ENCODE data around the gene ARHGEF4. TPM values are rescaled to one million over a fixed set of nuclear protein-coding genes. Genes with fewer than 3 reads are reported as not detected.

Gene ARHGEF4
- polyA plus RNA-seq, 1 donor (not counting 4 experiments of a cell fraction or from before 2014, with no cell fraction given) = 22.6 TPM

- Histone ChIP-seq H3K9ac (ENCODE audit: control insufficient read depth, extremely low read depth, insufficient read depth, low read length) (no peak overlapping the region), H3K27ac (ENCODE audit: control insufficient read depth, insufficient read depth, low read length) (no peak overlapping the region), H3K4me2 (ENCODE audit: control insufficient read depth, extremely low read depth, insufficient read depth, low read depth, low read length) (no peak overlapping the region), H4K20me1 (ENCODE audit: control insufficient read depth, extremely low read depth, insufficient read depth, low read length) (no peaks in the 10 kb centered on the region), H3K4me1 (ENCODE audit: control insufficient read depth, extremely low read depth, insufficient read depth, low read length) (peaks cover 18% of the 10 kb centered on the region), H3K36me3 (ENCODE audit: control insufficient read depth in 2 of 2, extremely low read depth in 1 of 2, insufficient read depth in 2 of 2, low read length in 2 of 2) (peaks cover 3 to 5% of the 10 kb centered on the region in 2 experiments), H3K27me3 (ENCODE audit: control insufficient read depth, extremely low read depth, insufficient read depth, low read length) (no peaks in the 10 kb centered on the region), H3K9me3 (ENCODE audit: control insufficient read depth, low read depth, low read length) (no peaks in the 10 kb centered on the region), H3K9me1 (ENCODE audit: control insufficient read depth, extremely low read depth, insufficient read depth, low read length) (no peaks in the 10 kb centered on the region), H2AFZ (ENCODE audit: control insufficient read depth, low read length) (no peak overlapping the region), H3K79me2 (ENCODE audit: control insufficient read depth, insufficient read depth, low read length) (peaks cover 26% of the 10 kb centered on the region), H3K4me3 (ENCODE audit: control insufficient read depth in 2 of 3, extremely low read depth in 1 of 3, insufficient read depth in 2 of 3, low read depth in 1 of 3, low read length in 3 of 3) (no peak overlapping the region)
- TF ChIP-seq EZH2 (IDR thresholded peaks at IDR 0.05; ENCODE audit: low read length) (no peak), CTCF (optimal IDR thresholded peaks at IDR 0.05 in 1 of 3, IDR thresholded peaks at IDR 0.05 in 1 of 3, conservative IDR thresholded peaks at IDR 0.05 in 1 of 3; ENCODE audit: extremely low read depth in 1 of 3, insufficient read depth in 2 of 3, low read length in 3 of 3) (no peak)
- FAIRE-seq (no peak), DNase-seq (ENCODE audit: low read depth, low spot score) (no peak)
- dilution Hi-C loops (cut with MboI; ENCODE audit: extremely low pct_ligation_motif_present, low sequenced_read_pairs) = no loop called here
Observed at GRCh38 chr2:130850788-130851623, 14.3 kb downstream of the ARHGEF4 start.

GRCh38 chr2:130851624-130852382 is 15.1 kb downstream of the ARHGEF4 start:
- H3K27ac ChIP-seq (ENCODE audit: control insufficient read depth, insufficient read depth, low read length) = no peak overlapping the region
- DNase-seq (ENCODE audit: low read depth, low spot score) (no peak), FAIRE-seq (no peak)
- H3K4me2 ChIP-seq (ENCODE audit: control insufficient read depth, extremely low read depth, insufficient read depth, low read depth, low read length) = no peak overlapping the region
- H3K9me3 ChIP-seq (ENCODE audit: control insufficient read depth, low read depth, low read length) = no peaks in the 10 kb centered on the region
- no peak for TF ChIP-seq EZH2 (IDR thresholded peaks at IDR 0.05; ENCODE audit: low read length)
- peak in 1 of 3 experiments; percentile 9 for TF ChIP-seq CTCF (optimal IDR thresholded peaks at IDR 0.05 in 1 of 3, IDR thresholded peaks at IDR 0.05 in 1 of 3, conservative IDR thresholded peaks at IDR 0.05 in 1 of 3; ENCODE audit: extremely low read depth in 1 of 3, insufficient read depth in 2 of 3, low read length in 3 of 3)
- peaks cover 10% of the 10 kb centered on the region for H3K4me1 ChIP-seq (ENCODE audit: control insufficient read depth, extremely low read depth, insufficient read depth, low read length)
- H3K36me3 ChIP-seq (ENCODE audit: control insufficient read depth in 2 of 2, extremely low read depth in 1 of 2, insufficient read depth in 2 of 2, low read length in 2 of 2) = peaks cover 3 to 5% of the 10 kb centered on the region in 2 experiments
- no peak overlapping the region for H3K4me3 ChIP-seq (ENCODE audit: control insufficient read depth in 2 of 3, extremely low read depth in 1 of 3, insufficient read depth in 2 of 3, low read depth in 1 of 3, low read length in 3 of 3)
- H4K20me1 ChIP-seq (ENCODE audit: control insufficient read depth, extremely low read depth, insufficient read depth, low read length) = no peaks in the 10 kb centered on the region
- no peaks in the 10 kb centered on the region for H3K9me1 ChIP-seq (ENCODE audit: control insufficient read depth, extremely low read depth, insufficient read depth, low read length)
- H3K79me2 ChIP-seq (ENCODE audit: control insufficient read depth, insufficient read depth, low read length) = peaks cover 24% of the 10 kb centered on the region
- H2AFZ ChIP-seq (ENCODE audit: control insufficient read depth, low read length) = no peak overlapping the region
- dilution Hi-C loops (cut with MboI; ENCODE audit: extremely low pct_ligation_motif_present, low sequenced_read_pairs) = no loop called here
- no peaks in the 10 kb centered on the region for H3K27me3 ChIP-seq (ENCODE audit: control insufficient read depth, extremely low read depth, insufficient read depth, low read length)
- H3K9ac ChIP-seq (ENCODE audit: control insufficient read depth, extremely low read depth, insufficient read depth, low read length) = no peak overlapping the region

Data from keratinocyte (primary cell).